SK-N-MC (cell line): ENCODE measurements around the gene MACROD2.

Experiments
- EZH2 ChIP-seq: fragments of 200-600 bp; sonication (generic); IDR thresholded peaks from one replicate; pipeline ENCODE4 v1.6.1; 2017; ENCODE audit warnings: antibody characterized with exemption
- POLR2AphosphoS5 ChIP-seq: IDR thresholded peaks from 2 replicates; pipeline ENCODE4 v1.6.1; 2012; ENCODE audit warnings: mild to moderate bottlenecking, low read depth, low read length, borderline replicate concordance

- TF ChIP-seq EZH2: no peak
- no peak for TF ChIP-seq POLR2AphosphoS5
Measured at GRCh38 chr20:15370370-15370769, 1375.1 kb downstream of the MACROD2 start.
